HG02943 (cell line): ENCODE measurements around the gene ARHGAP15.

Source experiments
- ATAC-seq: cut with Tn5 transposase; IDR thresholded peaks from one replicate; pipeline ENCODE4 v1.9.1; 2021; ENCODE audit warnings: mild to moderate bottlenecking, low read depth, moderate library complexity; ENCODE audit not compliant: unreplicated experiment

Gene ARHGAP15

GRCh38 chr2:143473820-143474219, 344.6 kb downstream of the ARHGAP15 start:
- no peak for ATAC-seq

GRCh38 chr2:143474586-143474985, 345.4 kb downstream of the ARHGAP15 start:
- no peak for ATAC-seq

- no peak for ATAC-seq
Observed at GRCh38 chr2:143475041-143475776, 346.0 kb downstream of the ARHGAP15 start.

GRCh38 chr2:143476336-143477087, 347.3 kb downstream of the ARHGAP15 start:
- no peak for ATAC-seq

- no peak for ATAC-seq
Observed at GRCh38 chr2:143477714-143478443, 348.7 kb downstream of the ARHGAP15 start.

GRCh38 chr2:143480086-143480485, 350.9 kb downstream of the ARHGAP15 start:
- ATAC-seq = no peak

- ATAC-seq = no peak
Observed at GRCh38 chr2:143480601-143481236, 351.5 kb downstream of the ARHGAP15 start.

- ATAC-seq = no peak
Observed at GRCh38 chr2:143481237-143481623, 352.0 kb downstream of the ARHGAP15 start.

GRCh38 chr2:143481733-143482132, 352.5 kb downstream of the ARHGAP15 start:
- ATAC-seq = no peak

GRCh38 chr2:143482316-143482715, 353.1 kb downstream of the ARHGAP15 start:
- no peak for ATAC-seq

- no peak for ATAC-seq
Observed at GRCh38 chr2:143482771-143483170, 353.6 kb downstream of the ARHGAP15 start.

- ATAC-seq = no peak
Observed at GRCh38 chr2:143486976-143487375, 357.8 kb downstream of the ARHGAP15 start.

GRCh38 chr2:143489145-143489544, 359.9 kb downstream of the ARHGAP15 start:
- no peak for ATAC-seq

- ATAC-seq = no peak
Observed at GRCh38 chr2:143491131-143491530, 361.9 kb downstream of the ARHGAP15 start.

- no peak for ATAC-seq
Observed at GRCh38 chr2:143493339-143493738, 364.1 kb downstream of the ARHGAP15 start.

GRCh38 chr2:143497726-143498125, 368.5 kb downstream of the ARHGAP15 start:
- ATAC-seq = no peak

- no peak for ATAC-seq
Observed at GRCh38 chr2:143498496-143498895, 369.3 kb downstream of the ARHGAP15 start.

GRCh38 chr2:143499061-143499460, 369.8 kb downstream of the ARHGAP15 start:
- no peak for ATAC-seq

GRCh38 chr2:143501106-143501676, 372.0 kb downstream of the ARHGAP15 start:
- no peak for ATAC-seq

- ATAC-seq = no peak
Observed at GRCh38 chr2:143503280-143503679, 374.1 kb downstream of the ARHGAP15 start.
